K562 (cell line): ENCODE results near the gene NDC1. TPM values are rescaled to one million over a fixed set of nuclear protein-coding genes. Genes with fewer than 3 reads are reported as not detected.
A peak's percentile ranks its signal among the peaks of the same experiment; 100 is the strongest.

ENCODE experiments used
- ATF4 ChIP-seq: fragments of 450-650 bp; formaldehyde crosslinking; IDR thresholded peaks from 2 replicates; pipeline ENCODE4 v1.4.0; 2022; ENCODE audit warnings: mild to moderate bottlenecking, moderate library complexity
- BACH1 ChIP-seq: fragments of 200-800 bp; sonication (Bioruptor generic); IDR thresholded peaks from 2 replicates; pipeline ENCODE4 v1.6.1; 2016; ENCODE audit warnings: missing genetic modification characterization, missing compliant biosample characterization
- CBX2 ChIP-seq: fragments of 200-600 bp; sonication (generic); IDR thresholded peaks from one replicate; pipeline ENCODE4 v1.6.1; 2012; ENCODE audit warnings: mild to moderate bottlenecking, low read length, inconsistent platforms; ENCODE audit not compliant: insufficient read depth, poor library complexity, severe bottlenecking
- CHD2 ChIP-seq: IDR thresholded peaks from 2 replicates; pipeline ENCODE4 v1.6.1; 2011; ENCODE audit warnings: low read depth, low read length
- CREB3 ChIP-seq: fragments of 450-650 bp; conservative IDR thresholded peaks from 2 replicates; pipeline ENCODE4 v1.6.1; 2016; ENCODE audit warnings: missing genetic modification characterization, low read depth, mild to moderate bottlenecking, missing compliant biosample characterization, moderate library complexity
- E4F1 ChIP-seq: fragments of 250-450 bp; sonication (Bioruptor Pico); IDR thresholded peaks from 2 replicates; pipeline ENCODE4 v1.5.0; 2021; ENCODE audit warnings: mild to moderate bottlenecking, borderline replicate concordance
- GABPB2 ChIP-seq: fragments of 250-450 bp; sonication (Bioruptor Pico); conservative IDR thresholded peaks from 2 replicates; pipeline ENCODE4 v1.5.1; 2021; ENCODE audit warnings: mild to moderate bottlenecking
- NFATC3 ChIP-seq: fragments of 450-650 bp; IDR thresholded peaks from 2 replicates; pipeline ENCODE4 v1.6.1; 2017; ENCODE audit warnings: mild to moderate bottlenecking
- NR2C2 ChIP-seq, 2 experiments: fragments of 200-800 bp in 1 of 2; sonication (Bioruptor generic) in 1 of 2; sonication (generic) in 1 of 2; formaldehyde crosslinking in 1 of 2; IDR thresholded peaks; 2 replicates each; pipeline versions ENCODE4 v1.6.1 to v1.8.0; 2016 to 2022; ENCODE audit warnings: mild to moderate bottlenecking in 1 of 2, missing compliant biosample characterization in 1 of 2, missing genetic modification characterization in 1 of 2, missing genetic modification reagents in 1 of 2
- PCBP1 ChIP-seq: fragments of 200-400 bp; formaldehyde crosslinking; IDR thresholded peaks from 2 replicates; pipeline ENCODE4 v1.6.1; 2018; ENCODE audit warnings: mild to moderate bottlenecking, low read depth, low read length; ENCODE audit not compliant: poor library complexity, severe bottlenecking
- PHB2 ChIP-seq: fragments of 450-650 bp; IDR thresholded peaks from 2 replicates; pipeline ENCODE4 v1.6.1; 2017; ENCODE audit warnings: low read depth
- PKNOX1 ChIP-seq: fragments of 450-650 bp; IDR thresholded peaks from 2 replicates; pipeline ENCODE4 v1.6.1; 2016
- PRMT5 ChIP-seq: sonication (generic); formaldehyde crosslinking; IDR thresholded peaks from 2 replicates; pipeline ENCODE4 v1.5.0; 2020; ENCODE audit warnings: missing genetic modification reagents
- SOX6 ChIP-seq: fragments of 450-650 bp; IDR thresholded peaks from 2 replicates; pipeline ENCODE4 v1.6.1; 2014; ENCODE audit warnings: mild to moderate bottlenecking
- TCF7L2 ChIP-seq: fragments of 150-350 bp; IDR thresholded peaks from 2 replicates; pipeline ENCODE4 v1.6.1; 2016; ENCODE audit warnings: low read depth, mild to moderate bottlenecking, low read length, moderate library complexity
- TFAM ChIP-seq: fragments of 250-450 bp; sonication (Bioruptor Pico); conservative IDR thresholded peaks from 2 replicates; pipeline ENCODE4 v1.5.0; 2021; ENCODE audit warnings: mild to moderate bottlenecking, moderate library complexity
- VEZF1 ChIP-seq: fragments of 200-800 bp; sonication (Bioruptor generic); IDR thresholded peaks from 2 replicates; pipeline ENCODE4 v1.6.1; 2017; ENCODE audit warnings: missing genetic modification characterization, missing compliant biosample characterization
- XRCC4 ChIP-seq: IDR thresholded peaks from one replicate; pipeline ENCODE4 v1.6.1; 2011; ENCODE audit not compliant: insufficient read depth, insufficient read length; ENCODE audit errors: extremely low read depth
- ZNF197 ChIP-seq: fragments of 200-800 bp; sonication (Bioruptor generic); IDR thresholded peaks from 2 replicates; pipeline ENCODE4 v1.6.1; 2016; ENCODE audit warnings: low read depth, missing genetic modification characterization, missing compliant biosample characterization
- ZNF280A ChIP-seq: fragments of 450-650 bp; IDR thresholded peaks from 2 replicates; pipeline ENCODE4 v1.6.1; 2018; ENCODE audit warnings: mild to moderate bottlenecking, low read depth; ENCODE audit not compliant: partially characterized antibody
- ZNF695 ChIP-seq: fragments of 450-650 bp; formaldehyde crosslinking; IDR thresholded peaks from 2 replicates; pipeline ENCODE4 v1.4.0; 2020; ENCODE audit warnings: mild to moderate bottlenecking, moderate library complexity
- polyA plus RNA-seq, 8 experiments: library from polyadenylated mRNA; depleted of rRNA in 4 of 8; stranded (reverse) in 5 of 8; unstranded in 3 of 8; fragments of >200 nt; fragmentation: Nextera tagmentation in 2 of 8; fragmentation: Illumina TruSeq in 1 of 8; extraction: Ambion mirVana in 2 of 8; extraction: Trizol in 1 of 8; gene quantifications; 2 replicates each; pipeline versions ENCODE4 v1.2.1 to v1.2.3, GENCODE V29; 2011 to 2014; ENCODE audit warnings: inconsistent platforms in 1 of 8, missing spikeins in 1 of 8
- total RNA-seq, 7 experiments: library from RNA; depleted of rRNA in 6 of 7; stranded (reverse); fragments of >200 nt in 6 of 7; fragmentation: Illumina TruSeq in 2 of 7; extraction: Trizol in 2 of 7; gene quantifications; 2 replicates each; pipeline versions ENCODE4 v1.2.1 to v1.2.3, GENCODE V29; 2011 to 2021; ENCODE audit warnings: low replicate concordance in 1 of 7

Gene NDC1
- total and polyA plus RNA-seq, 9 of the 15 experiments (the other 6 are each of a cell fraction or from before 2014, with no cell fraction given), result 26.9 to 102 (median 64.5) TPM

GRCh38 chr1:53781654-53782053 lies 56.4 kb downstream of the NDC1 start (continued):
- TF ChIP-seq VEZF1 (CRISPR knock-in tag) (no peak), CHD2 (no peak), NFATC3 (no peak), TFAM (CRISPR knock-in tag) (no peak), CREB3 (no peak), PCBP1 (no peak), SOX6 (peak; percentile 35; the same call in 1 of the 2 replicates), NR2C2 (CRISPR knock-in tag; IDR thresholded peaks at IDR 0.05) (no peak), NR2C2 (tag; IDR thresholded peaks at IDR 0.05) (no peak), TCF7L2 (no peak), PRMT5 (CRISPR knock-in tag) (no peak), ATF4 (CRISPR knock-in tag) (peak; percentile 78), XRCC4 (no peak), BACH1 (tag) (peak; percentile 57), ZNF695 (no peak), GABPB2 (CRISPR knock-in tag) (no peak), E4F1 (CRISPR knock-in tag) (no peak), CBX2 (no peak), ZNF280A (no peak), PKNOX1 (peak; percentile 66; the same call in 1 of the 2 replicates), ZNF197 (CRISPR knock-in tag) (no peak), PHB2 (no peak)
